ENCODE results near the gene EXTL1.
A peak's percentile ranks its signal among the peaks of the same experiment; 100 is the strongest.

EXTL1 gene

DNA sequence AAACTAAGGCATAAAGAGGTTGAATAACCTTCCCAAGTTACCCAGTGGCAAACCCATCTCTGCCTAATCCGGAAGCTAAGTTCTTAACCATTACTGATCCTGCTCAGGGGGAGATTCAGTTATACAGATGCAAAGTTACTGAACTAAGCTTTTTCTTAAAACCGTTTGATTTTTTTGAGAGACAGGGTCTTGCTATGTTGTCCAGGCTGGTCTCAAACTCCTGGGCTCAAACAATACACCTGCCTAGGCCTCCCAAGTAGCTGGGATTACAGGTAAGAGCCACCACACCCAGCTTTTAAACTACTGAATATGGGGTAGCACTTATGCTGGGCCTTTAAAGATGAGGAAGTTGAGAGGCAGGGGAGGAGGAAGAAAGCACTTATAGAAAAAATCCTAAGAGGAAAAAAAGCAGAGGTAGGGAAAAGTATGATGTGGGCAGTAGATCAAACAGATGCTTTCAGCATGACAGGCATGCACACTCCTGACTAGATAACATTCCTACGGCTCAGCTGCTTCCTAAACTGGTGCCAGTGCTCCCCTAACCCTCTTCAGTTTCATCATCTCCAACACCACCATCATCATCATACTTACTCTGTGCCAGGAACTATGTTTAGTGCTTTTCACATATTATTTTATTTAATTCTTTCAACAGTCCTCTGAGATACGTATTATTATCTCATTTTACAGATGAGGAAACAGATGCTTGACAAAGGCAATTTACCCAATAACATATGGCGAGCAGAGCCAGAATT, 29.5 kb upstream of the EXTL1 start:
- Mint-ChIP-seq H3K9me3 (no peaks in the 10 kb centered on the region), H3K4me1 (ENCODE audit: low read depth) (peaks cover 65% of the 10 kb centered on the region), H3K4me3 (no peak overlapping the region), H3K27ac (no peak overlapping the region), H3K36me3 (ENCODE audit: low read depth) (peaks cover 44% of the 10 kb centered on the region), H3K27me3 (no peaks in the 10 kb centered on the region)
- intact Hi-C loops (cut with micrococcal nuclease), result no loop called here

GRCh38 chr1:25992689-25993171, 28.8 kb upstream of the EXTL1 start:
- peaks cover 44% of the 10 kb centered on the region for H3K36me3 Mint-ChIP-seq (ENCODE audit: low read depth)
- H3K27me3 Mint-ChIP-seq, result no peaks in the 10 kb centered on the region
- H3K4me1 Mint-ChIP-seq (ENCODE audit: low read depth), result peaks cover 70% of the 10 kb centered on the region
- H3K27ac Mint-ChIP-seq, result no peak overlapping the region
- intact Hi-C loops (cut with micrococcal nuclease), result no loop called here
- H3K9me3 Mint-ChIP-seq, result no peaks in the 10 kb centered on the region
- no peak overlapping the region for H3K4me3 Mint-ChIP-seq

DNA sequence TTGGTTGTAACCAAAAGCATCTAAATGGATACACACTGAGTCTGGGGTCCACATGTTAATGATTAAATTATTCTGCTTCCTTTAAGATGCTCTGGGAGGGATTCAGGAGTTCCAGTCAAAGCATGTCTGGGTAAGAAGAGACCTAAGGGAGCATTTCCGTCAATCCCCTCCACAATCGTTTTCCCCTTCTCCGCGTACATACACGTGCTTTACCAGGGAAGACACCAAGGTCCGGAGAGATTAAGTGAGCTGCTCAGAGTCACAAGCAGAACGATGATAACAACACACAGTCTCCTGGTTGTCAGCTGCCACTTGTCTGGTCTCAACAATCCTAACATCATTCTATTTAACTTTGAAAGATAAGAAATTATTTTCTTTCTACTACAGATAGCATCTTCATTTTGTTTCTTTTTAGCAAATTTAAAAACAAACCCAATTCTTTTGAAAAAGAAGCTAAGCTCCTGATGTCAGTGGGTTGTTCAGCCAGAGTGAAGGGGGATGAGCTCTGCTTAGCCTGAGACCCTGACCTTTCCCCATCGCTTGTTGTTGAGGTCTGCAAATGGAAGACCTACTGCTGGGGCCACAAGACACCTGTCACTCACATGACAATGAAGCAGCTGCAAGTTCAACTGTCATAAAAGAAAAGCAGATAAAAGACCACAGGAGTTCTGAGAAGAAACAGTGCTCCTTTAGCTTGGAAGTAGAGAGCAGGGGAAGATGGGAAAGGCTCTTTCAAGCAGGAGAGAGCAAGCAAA, 28.2 kb upstream of the EXTL1 start:
- H3K27ac Mint-ChIP-seq, result no peak overlapping the region
- peaks cover 74% of the 10 kb centered on the region for H3K4me1 Mint-ChIP-seq (ENCODE audit: low read depth)
- H3K4me3 Mint-ChIP-seq, result no peak overlapping the region
- intact Hi-C loops (cut with micrococcal nuclease), result no loop called here
- H3K36me3 Mint-ChIP-seq (ENCODE audit: low read depth), result peaks cover 38% of the 10 kb centered on the region
- no peaks in the 10 kb centered on the region for H3K9me3 Mint-ChIP-seq
- H3K27me3 Mint-ChIP-seq, result no peaks in the 10 kb centered on the region

- peaks cover 68% of the 10 kb centered on the region for H3K4me1 Mint-ChIP-seq (ENCODE audit: low read depth)
- intact Hi-C loops (cut with micrococcal nuclease), result loop anchor here (5.0 kb wide), 1 partner anchor 172 kb away; no protein-coding TSS in a partner anchor
- H3K9me3 Mint-ChIP-seq, result no peaks in the 10 kb centered on the region
- H3K27me3 Mint-ChIP-seq, result no peaks in the 10 kb centered on the region
- no peak overlapping the region for H3K27ac Mint-ChIP-seq
- H3K4me3 Mint-ChIP-seq, result no peak overlapping the region
- H3K36me3 Mint-ChIP-seq (ENCODE audit: low read depth), result peaks cover 26% of the 10 kb centered on the region
Measured at GRCh38 chr1:25994402-25995150, 27.0 kb upstream of the EXTL1 start.

- Mint-ChIP-seq H3K36me3 (ENCODE audit: low read depth) (peaks cover 22% of the 10 kb centered on the region), H3K4me3 (peak overlapping the region; percentile 97), H3K27ac (peak overlapping the region; percentile 97), H3K4me1 (ENCODE audit: low read depth) (peaks cover 45% of the 10 kb centered on the region), H3K27me3 (no peaks in the 10 kb centered on the region), H3K9me3 (no peaks in the 10 kb centered on the region)
- intact Hi-C loops (cut with micrococcal nuclease), result loop anchor here (5.0 kb wide), 1 partner anchor 175 kb away; no protein-coding TSS in a partner anchor
Measured at GRCh38 chr1:25996966-25997827, 24.4 kb upstream of the EXTL1 start.

GRCh38 chr1:25997828-25998761, 23.5 kb upstream of the EXTL1 start, which contains the start of gene PAFAH2:
PAFAH2 (minus strand) TSS chr1:25998063; CDS start chr1:25990816, 7,247 bp downstream.
- Mint-ChIP-seq H3K4me3 (peak within 1 kb of the TSS; percentile 97), H3K27me3 (no peaks in the 10 kb centered on the region), H3K4me1 (ENCODE audit: low read depth) (peaks cover 38% of the 10 kb centered on the region), H3K36me3 (ENCODE audit: low read depth) (peaks cover 22% of the 10 kb centered on the region), H3K9me3 (no peaks in the 10 kb centered on the region), H3K27ac (peak within 1 kb of the TSS; percentile 97)
- intact Hi-C loops (cut with micrococcal nuclease), result loop anchor here (1.0 to 5.0 kb wide), 3 partner anchors 93 to 176 kb away; no protein-coding TSS in a partner anchor

- Mint-ChIP-seq H3K27me3 (no peaks in the 10 kb centered on the region), H3K4me3 (no peak overlapping the region), H3K36me3 (ENCODE audit: low read depth) (peaks cover 13% of the 10 kb centered on the region), H3K27ac (no peak overlapping the region), H3K9me3 (no peaks in the 10 kb centered on the region), H3K4me1 (ENCODE audit: low read depth) (peaks cover 42% of the 10 kb centered on the region)
- intact Hi-C loops (cut with micrococcal nuclease), result loop anchor here (5.0 kb wide), 1 partner anchor 177 kb away; no protein-coding TSS in a partner anchor
Measured at GRCh38 chr1:25999041-25999800, 22.4 kb upstream of the EXTL1 start.

DNA sequence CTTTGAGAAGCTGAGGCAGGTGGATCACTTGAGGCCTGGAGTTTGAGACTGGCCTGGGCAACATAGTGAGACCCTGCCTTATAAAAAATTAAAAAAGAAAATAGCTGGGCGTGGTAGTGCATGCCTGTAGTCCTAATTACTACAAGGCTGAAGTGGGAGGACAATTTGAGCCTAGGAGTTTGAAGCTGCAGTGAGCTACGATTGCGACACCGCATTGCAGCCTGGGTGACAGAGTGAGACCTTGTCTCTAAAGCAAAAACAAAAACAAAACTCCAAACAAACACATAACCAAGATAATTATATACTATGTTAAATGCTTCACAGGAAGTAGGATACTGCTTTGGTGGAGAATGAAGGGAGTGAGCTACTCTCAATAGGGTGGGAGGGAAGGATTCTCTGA, 18.3 kb upstream of the EXTL1 start:
- H3K4me3 Mint-ChIP-seq, result no peak overlapping the region

GRCh38 chr1:26003756-26004155, 17.8 kb upstream of the EXTL1 start:
- Mint-ChIP-seq H3K27ac (no peak overlapping the region), H3K36me3 (ENCODE audit: low read depth) (no peaks in the 10 kb centered on the region)

More for the DNA sequence above, 18.3 kb upstream of the EXTL1 start:
- no peaks in the 10 kb centered on the region for H3K36me3 Mint-ChIP-seq (ENCODE audit: low read depth)
- H3K27ac Mint-ChIP-seq, result no peak overlapping the region
- peaks cover 2% of the 10 kb centered on the region for H3K27me3 Mint-ChIP-seq
- H3K4me1 Mint-ChIP-seq (ENCODE audit: low read depth), result peaks cover 26% of the 10 kb centered on the region
- H3K9me3 Mint-ChIP-seq, result no peaks in the 10 kb centered on the region
- intact Hi-C loops (cut with micrococcal nuclease), result no loop called here

DNA sequence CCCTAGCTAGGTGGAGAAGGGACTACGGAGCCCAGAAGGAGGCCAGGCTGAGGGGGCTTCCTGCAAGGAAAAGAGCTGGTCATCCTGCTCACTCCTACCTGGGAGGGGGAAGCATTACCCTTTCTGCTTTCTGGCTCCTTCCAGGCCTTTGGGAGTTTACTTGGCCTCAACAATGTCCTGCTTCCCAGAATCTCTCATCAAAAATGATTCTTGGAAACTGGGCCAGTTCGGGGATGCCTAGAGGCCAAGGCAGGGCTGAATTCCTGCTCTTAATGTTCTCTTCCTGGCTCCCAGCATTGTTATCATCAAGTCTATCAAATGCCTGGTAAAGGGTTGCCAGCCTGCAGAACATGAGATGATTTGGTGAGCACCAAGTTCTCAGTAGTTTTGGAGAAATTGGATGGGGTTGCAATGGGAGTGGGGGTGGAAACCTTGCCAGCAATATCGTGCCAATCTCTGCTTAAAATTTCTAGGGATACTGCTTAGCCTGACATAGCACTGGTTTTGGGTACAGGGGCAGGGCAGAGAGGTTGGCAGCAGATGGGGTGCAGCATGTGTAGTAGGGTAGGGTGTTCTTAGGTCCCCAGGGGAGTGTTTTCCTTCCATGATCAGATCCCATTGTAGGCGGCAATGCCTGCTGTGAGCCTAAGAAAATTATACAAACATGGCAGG, 16.0 kb upstream of the EXTL1 start:
- no peak overlapping the region for H3K27ac Mint-ChIP-seq
- no peaks in the 10 kb centered on the region for H3K36me3 Mint-ChIP-seq (ENCODE audit: low read depth)
- intact Hi-C loops (cut with micrococcal nuclease), result no loop called here
- no peaks in the 10 kb centered on the region for H3K9me3 Mint-ChIP-seq
- no peak overlapping the region for H3K4me3 Mint-ChIP-seq
- peaks cover 2% of the 10 kb centered on the region for H3K27me3 Mint-ChIP-seq
- peaks cover 20% of the 10 kb centered on the region for H3K4me1 Mint-ChIP-seq (ENCODE audit: low read depth)

More at GRCh38 chr1:26003756-26004155, 17.8 kb upstream of the EXTL1 start:
- peaks cover 2% of the 10 kb centered on the region for H3K27me3 Mint-ChIP-seq
- intact Hi-C loops (cut with micrococcal nuclease), result no loop called here
- H3K4me1 Mint-ChIP-seq (ENCODE audit: low read depth), result peaks cover 21% of the 10 kb centered on the region
- H3K9me3 Mint-ChIP-seq, result no peaks in the 10 kb centered on the region
- H3K4me3 Mint-ChIP-seq, result no peak overlapping the region

GRCh38 chr1:26006710-26007109, 14.9 kb upstream of the EXTL1 start:
- Mint-ChIP-seq H3K4me1 (ENCODE audit: low read depth) (peaks cover 30% of the 10 kb centered on the region), H3K36me3 (ENCODE audit: low read depth) (no peaks in the 10 kb centered on the region), H3K27me3 (peaks cover 4% of the 10 kb centered on the region), H3K9me3 (no peaks in the 10 kb centered on the region), H3K27ac (no peak overlapping the region), H3K4me3 (no peak overlapping the region)
- intact Hi-C loops (cut with micrococcal nuclease), result no loop called here

Data from dendritic cell treated with granulocyte-macrophage colony-stimulating factor and Interleukin-4, amounts not matched to agents 40 ng/mL and 50 ng/mL, for 4 days (primary cell).